Measurements from ENCODE around the gene ST6GALNAC4.

ST6GALNAC4 gene

GRCh38 chr9:127919253-127919815 is 2.5 kb upstream of the ST6GALNAC4 start:
- peak; percentile 86 for DNase-seq (ENCODE audit: low read depth)
- H3K4me3 ChIP-seq (ENCODE audit: low read length) = no peak overlapping the region

GRCh38 chr9:127918183-127919107 is 1.6 kb upstream of the ST6GALNAC4 start:
- no peak for DNase-seq (ENCODE audit: low read depth)
- H3K4me3 ChIP-seq (ENCODE audit: low read length) = no peak overlapping the region
- TF ChIP-seq CTCF (conservative IDR thresholded peaks at IDR 0.05; ENCODE audit: low read depth, low read length) = peak; percentile 33

More at GRCh38 chr9:127919253-127919815, 2.5 kb upstream of the ST6GALNAC4 start:
- TF ChIP-seq CTCF (conservative IDR thresholded peaks at IDR 0.05; ENCODE audit: low read depth, low read length) = no peak

- TF ChIP-seq CTCF (conservative IDR thresholded peaks at IDR 0.05; ENCODE audit: low read depth, low read length) = no peak
- DNase-seq (ENCODE audit: low read depth) = no peak
- H3K4me3 ChIP-seq (ENCODE audit: low read length) = no peak overlapping the region
These were observed 762 bp upstream of the ST6GALNAC4 start for GRCh38 chr9:127917603-127918002.

- no peak for TF ChIP-seq CTCF (conservative IDR thresholded peaks at IDR 0.05; ENCODE audit: low read depth, low read length)
- no peak for DNase-seq (ENCODE audit: low read depth)
- peak overlapping the region; percentile 66 for H3K4me3 ChIP-seq (ENCODE audit: low read length)
These were observed 781 bp downstream of the ST6GALNAC4 start for GRCh38 chr9:127915801-127916719.

- H3K4me3 ChIP-seq (ENCODE audit: low read length) = no peak overlapping the region
- no peak for TF ChIP-seq CTCF (conservative IDR thresholded peaks at IDR 0.05; ENCODE audit: low read depth, low read length)
- DNase-seq (ENCODE audit: low read depth) = no peak
These were observed 1.5 kb downstream of the ST6GALNAC4 start for GRCh38 chr9:127915325-127915752.

GRCh38 chr9:127913682-127914081 is 3.2 kb downstream of the ST6GALNAC4 start:
- H3K4me3 ChIP-seq (ENCODE audit: low read length) = no peak overlapping the region
- no peak for TF ChIP-seq CTCF (conservative IDR thresholded peaks at IDR 0.05; ENCODE audit: low read depth, low read length)
- no peak for DNase-seq (ENCODE audit: low read depth)
